Activated T-helper 1 cell treated with Interleukin-2 at 50 U/mL for 16 hours (primary cell): ENCODE data around the gene CUBN.

Experiments
- DNase-seq: peaks from one replicate; pipeline ENCODE4 v3.0.0-alpha.2; 2020; ENCODE audit warnings: low read depth

The CUBN gene

GRCh38 chr10:16919121-16919982 is 210.3 kb downstream of the CUBN start:
- no peak for DNase-seq

GRCh38 chr10:16916496-16916895 is 213.1 kb downstream of the CUBN start:
- DNase-seq = no peak

GRCh38 chr10:16915300-16915699 is 214.3 kb downstream of the CUBN start:
- no peak for DNase-seq

GRCh38 chr10:16913266-16913665 is 216.3 kb downstream of the CUBN start:
- DNase-seq = no peak

- DNase-seq = no peak
These were observed 218.8 kb downstream of the CUBN start for GRCh38 chr10:16910793-16911164.

- no peak for DNase-seq
These were observed 219.4 kb downstream of the CUBN start for GRCh38 chr10:16909961-16910792.

- no peak for DNase-seq
These were observed 220.3 kb downstream of the CUBN start for GRCh38 chr10:16909271-16909767.

GRCh38 chr10:16907687-16908086 is 221.9 kb downstream of the CUBN start:
- DNase-seq = no peak

- DNase-seq = no peak
These were observed 224.3 kb downstream of the CUBN start for GRCh38 chr10:16905320-16905719.

- DNase-seq = no peak
These were observed 225.0 kb downstream of the CUBN start for GRCh38 chr10:16904639-16905061.

- no peak for DNase-seq
These were observed 225.6 kb downstream of the CUBN start for GRCh38 chr10:16904049-16904448.

GRCh38 chr10:16902606-16903005 is 227.0 kb downstream of the CUBN start:
- no peak for DNase-seq

GRCh38 chr10:16901106-16901505 is 228.5 kb downstream of the CUBN start:
- no peak for DNase-seq

- DNase-seq = no peak
These were observed 232.6 kb downstream of the CUBN start for GRCh38 chr10:16896993-16897392.

- DNase-seq = no peak
These were observed 234.8 kb downstream of the CUBN start for GRCh38 chr10:16894821-16895220.

- no peak for DNase-seq
These were observed 235.9 kb downstream of the CUBN start for GRCh38 chr10:16893664-16894063.

GRCh38 chr10:16891375-16892313 is 238.0 kb downstream of the CUBN start:
- DNase-seq = peak; percentile 5

- DNase-seq = no peak
These were observed 238.9 kb downstream of the CUBN start for GRCh38 chr10:16890691-16891090.

- DNase-seq = no peak
These were observed 242.0 kb downstream of the CUBN start for GRCh38 chr10:16887565-16887964.

GRCh38 chr10:16886031-16886430 is 243.6 kb downstream of the CUBN start:
- no peak for DNase-seq

- no peak for DNase-seq
These were observed 245.1 kb downstream of the CUBN start for GRCh38 chr10:16884497-16884896.

GRCh38 chr10:16883084-16883483 is 246.5 kb downstream of the CUBN start:
- DNase-seq = no peak
